Measurements from ENCODE around the gene SPIN2A.
"Not testable (repeated sequence)": the region's sequence is repeated elsewhere in the genome, so short reads cannot be mapped to it uniquely, and the experiment has no call there.

DNA sequence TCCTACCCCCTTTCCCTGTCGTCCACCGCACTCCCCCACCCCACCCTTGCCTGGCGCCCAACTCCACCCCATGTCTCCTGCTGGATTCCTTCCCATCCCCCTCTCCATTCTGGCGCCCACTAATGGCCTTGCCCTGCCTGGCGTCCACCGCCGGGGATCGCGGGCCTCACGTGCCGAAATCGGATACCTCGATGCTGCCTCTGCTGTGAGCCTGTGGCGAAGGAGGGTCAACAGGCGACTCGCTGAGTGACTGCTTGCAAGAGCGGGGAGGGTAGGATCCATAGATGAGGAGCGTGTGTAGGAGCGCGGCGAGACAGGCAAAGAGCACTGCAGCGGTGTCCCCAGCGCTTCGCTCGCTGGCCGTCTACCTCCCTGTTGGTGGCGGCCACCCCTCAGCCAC is at the start of gene SPIN2A:
- TF ChIP-seq GABPA (IDR thresholded peaks at IDR 0.05; ENCODE audit: borderline replicate concordance, insufficient read depth, low read length); RXRA (IDR thresholded peaks at IDR 0.05; ENCODE audit: insufficient read depth, low read depth, low read length): not testable (repeated sequence)
- TF ChIP-seq, protein P1, sequence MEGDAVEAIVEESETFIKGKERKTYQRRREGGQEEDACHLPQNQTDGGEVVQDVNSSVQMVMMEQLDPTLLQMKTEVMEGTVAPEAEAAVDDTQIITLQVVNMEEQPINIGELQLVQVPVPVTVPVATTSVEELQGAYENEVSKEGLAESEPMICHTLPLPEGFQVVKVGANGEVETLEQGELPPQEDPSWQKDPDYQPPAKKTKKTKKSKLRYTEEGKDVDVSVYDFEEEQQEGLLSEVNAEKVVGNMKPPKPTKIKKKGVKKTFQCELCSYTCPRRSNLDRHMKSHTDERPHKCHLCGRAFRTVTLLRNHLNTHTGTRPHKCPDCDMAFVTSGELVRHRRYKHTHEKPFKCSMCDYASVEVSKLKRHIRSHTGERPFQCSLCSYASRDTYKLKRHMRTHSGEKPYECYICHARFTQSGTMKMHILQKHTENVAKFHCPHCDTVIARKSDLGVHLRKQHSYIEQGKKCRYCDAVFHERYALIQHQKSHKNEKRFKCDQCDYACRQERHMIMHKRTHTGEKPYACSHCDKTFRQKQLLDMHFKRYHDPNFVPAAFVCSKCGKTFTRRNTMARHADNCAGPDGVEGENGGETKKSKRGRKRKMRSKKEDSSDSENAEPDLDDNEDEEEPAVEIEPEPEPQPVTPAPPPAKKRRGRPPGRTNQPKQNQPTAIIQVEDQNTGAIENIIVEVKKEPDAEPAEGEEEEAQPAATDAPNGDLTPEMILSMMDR (IDR thresholded peaks at IDR 0.05; ENCODE audit: control extremely low read depth in 1 of 3, insufficient read depth in 1 of 3, low read depth in 1 of 3, low read length in 3 of 3) = not testable (repeated sequence)
- TF ChIP-seq POLR2A (IDR thresholded peaks at IDR 0.05; ENCODE audit: control extremely low read depth in 1 of 2, low read depth in 2 of 2, low read length in 2 of 2) = peak in 1 of 2 experiments; percentile 53; a peak in 1 of 3 replicates
- peak in 1 of 2 experiments; percentile 9; a peak in 1 of 4 replicates for TF ChIP-seq RAD21 (IDR thresholded peaks at IDR 0.05 in 1 of 2, conservative IDR thresholded peaks at IDR 0.05 in 1 of 2; ENCODE audit: low read depth in 2 of 2, low read length in 2 of 2)

Measured in H1 (cell line).